ENCODE data around the gene ALK. TPM values are rescaled to one million over a fixed set of nuclear protein-coding genes. Genes with fewer than 3 reads are reported as not detected.

The ALK gene
- total RNA-seq, 1 donor from 2014 or later: 1.1 TPM

GRCh38 chr2:29650631-29651097 is 270.7 kb downstream of the ALK start:
- Histone ChIP-seq H3K36me3 (no peaks in the 10 kb centered on the region), H3K27me3 (ENCODE audit: low read depth) (no peaks in the 10 kb centered on the region), H3K9me3 (peaks cover 17% of the 10 kb centered on the region), H3K4me3 (no peak overlapping the region), H3K27ac (no peak overlapping the region), H3K4me1 (no peaks in the 10 kb centered on the region)
- DNase-seq (no peak), ATAC-seq (no peak)
- TF ChIP-seq, protein P1, sequence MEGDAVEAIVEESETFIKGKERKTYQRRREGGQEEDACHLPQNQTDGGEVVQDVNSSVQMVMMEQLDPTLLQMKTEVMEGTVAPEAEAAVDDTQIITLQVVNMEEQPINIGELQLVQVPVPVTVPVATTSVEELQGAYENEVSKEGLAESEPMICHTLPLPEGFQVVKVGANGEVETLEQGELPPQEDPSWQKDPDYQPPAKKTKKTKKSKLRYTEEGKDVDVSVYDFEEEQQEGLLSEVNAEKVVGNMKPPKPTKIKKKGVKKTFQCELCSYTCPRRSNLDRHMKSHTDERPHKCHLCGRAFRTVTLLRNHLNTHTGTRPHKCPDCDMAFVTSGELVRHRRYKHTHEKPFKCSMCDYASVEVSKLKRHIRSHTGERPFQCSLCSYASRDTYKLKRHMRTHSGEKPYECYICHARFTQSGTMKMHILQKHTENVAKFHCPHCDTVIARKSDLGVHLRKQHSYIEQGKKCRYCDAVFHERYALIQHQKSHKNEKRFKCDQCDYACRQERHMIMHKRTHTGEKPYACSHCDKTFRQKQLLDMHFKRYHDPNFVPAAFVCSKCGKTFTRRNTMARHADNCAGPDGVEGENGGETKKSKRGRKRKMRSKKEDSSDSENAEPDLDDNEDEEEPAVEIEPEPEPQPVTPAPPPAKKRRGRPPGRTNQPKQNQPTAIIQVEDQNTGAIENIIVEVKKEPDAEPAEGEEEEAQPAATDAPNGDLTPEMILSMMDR (IDR thresholded peaks at IDR 0.05): no peak
- intact Hi-C loops (cut with DNase I): no loop called here

DNA sequence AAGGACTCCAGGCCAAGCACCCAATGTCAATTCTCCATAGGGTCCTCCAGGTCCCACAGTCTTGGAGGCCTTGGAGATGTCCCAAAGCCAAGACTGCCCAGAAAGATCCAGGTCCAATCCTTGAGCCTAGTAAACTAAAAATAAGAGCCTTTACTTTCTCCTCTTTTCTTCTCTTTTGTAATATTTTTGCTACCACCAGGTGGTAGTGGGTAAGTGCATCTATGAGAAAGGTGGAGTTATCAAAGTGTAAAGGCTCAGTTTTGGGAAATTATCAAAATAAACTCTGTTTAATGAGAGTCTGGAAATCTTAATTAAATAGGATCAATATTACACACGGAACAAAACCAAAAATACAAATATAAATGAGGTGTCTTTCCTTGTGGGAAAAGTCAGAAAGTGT is 276.4 kb downstream of the ALK start:
- intact Hi-C loops (cut with DNase I): no loop called here
- no peak overlapping the region for H3K27ac ChIP-seq
- H3K9me3 ChIP-seq: peaks cover 17% of the 10 kb centered on the region
- no peak overlapping the region for H3K4me3 ChIP-seq
- TF ChIP-seq, protein P1 (IDR thresholded peaks at IDR 0.05): no peak
- ATAC-seq (no peak), DNase-seq (no peak)
- no peaks in the 10 kb centered on the region for H3K36me3 ChIP-seq
- H3K27me3 ChIP-seq (ENCODE audit: low read depth): no peaks in the 10 kb centered on the region
- no peaks in the 10 kb centered on the region for H3K4me1 ChIP-seq

- intact Hi-C loops (cut with DNase I): no loop called here
- no peak for ATAC-seq
- Histone ChIP-seq H3K9me3 (peaks cover 4% of the 10 kb centered on the region), H3K27ac (no peak overlapping the region), H3K4me1 (no peaks in the 10 kb centered on the region), H3K4me3 (no peak overlapping the region), H3K36me3 (no peaks in the 10 kb centered on the region), H3K27me3 (ENCODE audit: low read depth) (no peaks in the 10 kb centered on the region)
- TF ChIP-seq, protein P1 (IDR thresholded peaks at IDR 0.05): no peak
- no peak for DNase-seq
These were observed 278.2 kb downstream of the ALK start for GRCh38 chr2:29643196-29643595.

GRCh38 chr2:29640360-29640759 is 281.0 kb downstream of the ALK start:
- no peak overlapping the region for H3K27ac ChIP-seq
- no peak for DNase-seq
- H3K36me3 ChIP-seq: no peaks in the 10 kb centered on the region
- no peaks in the 10 kb centered on the region for H3K4me1 ChIP-seq
- intact Hi-C loops (cut with DNase I): no loop called here
- ATAC-seq: no peak
- H3K4me3 ChIP-seq: no peak overlapping the region
- no peaks in the 10 kb centered on the region for H3K27me3 ChIP-seq (ENCODE audit: low read depth)
- TF ChIP-seq, protein P1 (IDR thresholded peaks at IDR 0.05): no peak
- no peaks in the 10 kb centered on the region for H3K9me3 ChIP-seq

GRCh38 chr2:29638641-29639040 is 282.7 kb downstream of the ALK start:
- H3K27ac ChIP-seq: no peak overlapping the region
- no peaks in the 10 kb centered on the region for H3K36me3 ChIP-seq
- H3K4me1 ChIP-seq: no peaks in the 10 kb centered on the region
- no peaks in the 10 kb centered on the region for H3K27me3 ChIP-seq (ENCODE audit: low read depth)
- no peak for DNase-seq
- ATAC-seq: no peak
- intact Hi-C loops (cut with DNase I): no loop called here
- no peak overlapping the region for H3K4me3 ChIP-seq
- TF ChIP-seq, protein P1 (IDR thresholded peaks at IDR 0.05): no peak
- H3K9me3 ChIP-seq: no peaks in the 10 kb centered on the region

GRCh38 chr2:29634916-29635315 is 286.5 kb downstream of the ALK start:
- H3K27me3 ChIP-seq (ENCODE audit: low read depth): no peaks in the 10 kb centered on the region
- H3K4me1 ChIP-seq: no peaks in the 10 kb centered on the region
- DNase-seq: no peak
- TF ChIP-seq, protein P1 (IDR thresholded peaks at IDR 0.05): no peak
- intact Hi-C loops (cut with DNase I): no loop called here
- no peak overlapping the region for H3K27ac ChIP-seq
- no peak overlapping the region for H3K4me3 ChIP-seq
- no peaks in the 10 kb centered on the region for H3K36me3 ChIP-seq
- ATAC-seq: no peak
- no peaks in the 10 kb centered on the region for H3K9me3 ChIP-seq
